Measurements from ENCODE around the gene TRMT2B. TPM values are rescaled to one million over a fixed set of nuclear protein-coding genes. Genes with fewer than 3 reads are reported as not detected.
A peak's percentile ranks its signal among the peaks of the same experiment; 100 is the strongest.

The TRMT2B gene
- polyA plus RNA-seq, 1 experiment, result 11.1 TPM

DNA sequence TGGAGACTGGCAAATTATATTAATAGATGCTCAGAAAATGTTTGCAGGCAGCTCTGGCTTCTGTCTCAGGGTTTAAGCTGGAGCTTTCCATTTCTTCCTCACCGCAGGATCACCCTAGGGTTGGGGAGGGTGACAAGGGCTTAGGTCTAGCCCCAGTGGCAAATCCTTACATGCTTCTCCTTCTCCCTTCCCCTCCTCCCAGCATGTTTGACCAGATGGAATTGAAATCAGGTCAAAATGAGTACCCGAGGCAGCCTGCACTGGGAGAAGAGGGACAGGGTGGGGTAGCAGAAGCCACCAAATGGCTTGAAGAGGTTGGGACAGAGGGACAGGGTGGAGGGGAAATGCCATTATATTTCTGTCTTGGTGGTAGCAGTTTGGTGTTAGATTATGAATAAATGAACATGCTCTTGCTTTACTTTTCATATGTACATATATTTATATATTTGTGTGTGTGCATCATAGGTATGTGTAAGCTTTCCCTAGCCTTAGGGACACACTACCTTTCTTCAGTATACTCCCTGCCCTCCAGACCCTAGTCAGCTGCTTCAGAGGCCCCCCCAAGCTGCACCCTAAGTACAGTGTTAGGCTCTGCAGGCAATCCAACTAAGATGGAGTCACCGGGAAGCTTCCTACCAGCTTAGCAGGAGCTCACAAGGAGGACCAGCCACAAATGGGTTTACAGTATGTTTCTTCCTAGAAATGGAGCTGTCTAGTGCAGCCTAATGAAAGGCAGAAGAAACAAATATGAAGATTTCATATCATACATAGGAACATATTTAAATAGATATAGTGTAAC lies 28.6 kb upstream of the TRMT2B start:
- ChIA-PET CTCF (no interaction called here), POLR2A (no interaction called here)
- TF ChIP-seq, protein P1, sequence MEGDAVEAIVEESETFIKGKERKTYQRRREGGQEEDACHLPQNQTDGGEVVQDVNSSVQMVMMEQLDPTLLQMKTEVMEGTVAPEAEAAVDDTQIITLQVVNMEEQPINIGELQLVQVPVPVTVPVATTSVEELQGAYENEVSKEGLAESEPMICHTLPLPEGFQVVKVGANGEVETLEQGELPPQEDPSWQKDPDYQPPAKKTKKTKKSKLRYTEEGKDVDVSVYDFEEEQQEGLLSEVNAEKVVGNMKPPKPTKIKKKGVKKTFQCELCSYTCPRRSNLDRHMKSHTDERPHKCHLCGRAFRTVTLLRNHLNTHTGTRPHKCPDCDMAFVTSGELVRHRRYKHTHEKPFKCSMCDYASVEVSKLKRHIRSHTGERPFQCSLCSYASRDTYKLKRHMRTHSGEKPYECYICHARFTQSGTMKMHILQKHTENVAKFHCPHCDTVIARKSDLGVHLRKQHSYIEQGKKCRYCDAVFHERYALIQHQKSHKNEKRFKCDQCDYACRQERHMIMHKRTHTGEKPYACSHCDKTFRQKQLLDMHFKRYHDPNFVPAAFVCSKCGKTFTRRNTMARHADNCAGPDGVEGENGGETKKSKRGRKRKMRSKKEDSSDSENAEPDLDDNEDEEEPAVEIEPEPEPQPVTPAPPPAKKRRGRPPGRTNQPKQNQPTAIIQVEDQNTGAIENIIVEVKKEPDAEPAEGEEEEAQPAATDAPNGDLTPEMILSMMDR (IDR thresholded peaks at IDR 0.05; ENCODE audit: insufficient read depth, low read depth, low read length), result no peak
- no peaks in the 10 kb centered on the region for H3K27me3 ChIP-seq (ENCODE audit: control insufficient read depth, insufficient read depth, low read length)
- no peak for DNase-seq (ENCODE audit: low read depth)
- no peaks in the 10 kb centered on the region for H3K36me3 ChIP-seq (ENCODE audit: control insufficient read depth, insufficient read depth, low read length)
- H3K4me3 ChIP-seq (ENCODE audit: low read depth, low read length), result no peak overlapping the region

DNA sequence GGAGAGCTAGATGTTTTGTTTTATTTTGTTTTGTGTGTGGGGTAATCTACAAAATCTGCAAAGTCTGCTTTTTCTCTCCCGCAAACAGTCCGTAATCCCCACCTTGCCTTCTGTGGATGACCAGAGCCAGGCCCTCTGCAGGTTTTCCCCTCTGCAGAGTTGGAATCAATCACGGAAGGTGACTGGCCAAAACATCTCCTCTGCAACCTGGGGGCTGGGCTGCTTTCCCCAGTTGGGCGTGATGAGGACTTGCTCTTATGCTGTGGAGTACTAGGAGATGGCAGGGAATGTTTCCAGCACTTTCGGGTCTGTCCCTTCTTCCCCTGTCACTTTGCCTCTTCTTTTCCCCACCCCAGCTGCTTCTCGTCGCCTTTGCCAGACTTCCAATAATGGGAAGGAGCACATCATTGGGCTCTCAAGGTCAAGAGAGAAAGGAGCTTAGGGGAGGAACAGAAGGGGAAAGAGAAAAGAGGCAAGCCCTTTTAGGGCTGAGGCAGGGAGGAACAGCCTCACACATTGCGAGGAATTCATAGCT lies 27.9 kb upstream of the TRMT2B start:
- ChIA-PET POLR2A (no interaction called here), CTCF (no interaction called here)
- TF ChIP-seq, protein P1 (IDR thresholded peaks at IDR 0.05; ENCODE audit: insufficient read depth, low read depth, low read length), result no peak
- no peaks in the 10 kb centered on the region for H3K36me3 ChIP-seq (ENCODE audit: control insufficient read depth, insufficient read depth, low read length)
- no peaks in the 10 kb centered on the region for H3K27me3 ChIP-seq (ENCODE audit: control insufficient read depth, insufficient read depth, low read length)
- peak overlapping the region; percentile 41 for H3K4me3 ChIP-seq (ENCODE audit: low read depth, low read length)
- DNase-seq (ENCODE audit: low read depth), result no peak

DNA sequence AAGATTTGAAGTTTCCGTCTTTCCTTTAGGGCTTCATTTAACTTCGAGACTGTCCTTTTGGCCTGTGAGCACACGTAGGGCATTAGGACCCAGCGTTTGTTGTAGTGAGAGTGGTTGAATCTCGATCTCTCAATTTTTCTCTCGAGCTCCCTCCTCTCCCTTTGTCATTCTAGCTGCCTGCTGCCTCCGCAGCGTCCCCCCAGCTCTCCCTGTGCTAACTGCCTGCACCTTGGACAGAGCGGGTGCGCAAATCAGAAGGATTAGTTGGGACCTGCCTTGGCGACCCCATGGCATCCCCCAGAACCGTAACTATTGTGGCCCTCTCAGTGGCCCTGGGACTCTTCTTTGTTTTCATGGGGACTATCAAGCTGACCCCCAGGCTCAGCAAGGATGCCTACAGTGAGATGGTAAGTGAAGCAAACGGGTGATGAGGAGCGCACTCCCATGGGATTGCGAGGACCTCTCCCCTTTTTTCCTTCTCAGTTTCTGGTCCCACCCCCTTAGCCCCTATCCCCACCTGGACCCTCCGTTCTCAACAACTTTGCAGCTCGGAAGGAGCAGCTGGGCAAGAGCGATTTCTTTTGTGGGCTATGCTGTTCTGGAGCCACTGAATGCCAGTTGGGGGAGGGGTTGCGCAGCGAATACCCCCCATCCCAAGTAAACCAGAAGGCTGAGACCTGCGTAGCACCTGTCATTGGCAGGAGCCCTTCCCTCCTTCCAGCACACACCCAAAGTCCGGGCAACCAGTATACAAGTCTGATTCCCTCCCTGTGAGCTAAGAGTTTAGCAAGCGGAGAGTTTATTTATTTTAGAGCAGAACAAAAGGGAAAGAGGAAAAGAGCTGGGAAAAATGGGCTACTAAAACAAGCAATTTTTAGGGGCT lies 27.0 kb upstream of the TRMT2B start, which contains the start of gene TMEM35A:
TSS of gene TMEM35A (plus strand) at position 164 of the 883 bp plus-strand sequence. CDS start at position 288, 124 bp downstream.
- TF ChIP-seq, protein P1 (IDR thresholded peaks at IDR 0.05; ENCODE audit: insufficient read depth, low read depth, low read length), result no peak
- no peaks in the 10 kb centered on the region for H3K36me3 ChIP-seq (ENCODE audit: control insufficient read depth, insufficient read depth, low read length)
- POLR2A ChIA-PET, result interaction anchor here (0.6 kb wide), 1 partner anchor 23 kb away, joined by 17 read pairs; no protein-coding TSS in a partner anchor
- CTCF ChIA-PET, result no interaction called here
- no peaks in the 10 kb centered on the region for H3K27me3 ChIP-seq (ENCODE audit: control insufficient read depth, insufficient read depth, low read length)
- no peak for DNase-seq (ENCODE audit: low read depth)
- H3K4me3 ChIP-seq (ENCODE audit: low read depth, low read length), result peak within 1 kb of the TSS; percentile 41

DNA sequence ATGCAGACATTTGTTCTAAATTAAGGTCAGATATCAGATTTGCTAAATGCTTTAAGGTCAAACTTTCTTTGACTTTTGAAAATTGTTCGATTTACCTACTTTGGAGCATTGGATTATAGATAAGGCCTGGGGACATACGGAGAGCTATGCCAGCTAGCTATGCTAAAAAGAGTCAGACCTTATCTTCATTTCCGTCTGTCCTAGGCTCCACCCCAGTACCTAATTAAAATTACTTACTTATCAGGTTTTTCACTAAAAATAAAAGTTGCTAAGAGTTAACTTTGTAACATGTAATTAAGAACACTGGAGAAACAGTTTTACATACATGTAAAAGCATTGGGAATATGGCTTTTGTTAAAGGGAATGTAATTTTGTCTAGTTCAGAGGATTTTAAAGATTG lies 19.7 kb upstream of the TRMT2B start:
- CTCF ChIA-PET, result no interaction called here

More for the DNA sequence above, 19.7 kb upstream of the TRMT2B start:
- no peak for DNase-seq (ENCODE audit: low read depth)
- H3K36me3 ChIP-seq (ENCODE audit: control insufficient read depth, insufficient read depth, low read length), result no peaks in the 10 kb centered on the region
- TF ChIP-seq, protein P1 (IDR thresholded peaks at IDR 0.05; ENCODE audit: insufficient read depth, low read depth, low read length), result no peak
- no peaks in the 10 kb centered on the region for H3K27me3 ChIP-seq (ENCODE audit: control insufficient read depth, insufficient read depth, low read length)
- POLR2A ChIA-PET, result no interaction called here
- no peak overlapping the region for H3K4me3 ChIP-seq (ENCODE audit: low read depth, low read length)

Data from BJ (cell line).